Activated effector memory CD4-positive, alpha-beta T cell treated with anti-CD3 and anti-CD28 coated beads, Interleukin-2, amount 50 U/mL, for 16 hours (primary cell): ENCODE results near the gene GM2A.

Experiments
- DNase-seq: peaks from one replicate; pipeline ENCODE4 v3.0.0-alpha.2; 2020

GM2A gene

DNA sequence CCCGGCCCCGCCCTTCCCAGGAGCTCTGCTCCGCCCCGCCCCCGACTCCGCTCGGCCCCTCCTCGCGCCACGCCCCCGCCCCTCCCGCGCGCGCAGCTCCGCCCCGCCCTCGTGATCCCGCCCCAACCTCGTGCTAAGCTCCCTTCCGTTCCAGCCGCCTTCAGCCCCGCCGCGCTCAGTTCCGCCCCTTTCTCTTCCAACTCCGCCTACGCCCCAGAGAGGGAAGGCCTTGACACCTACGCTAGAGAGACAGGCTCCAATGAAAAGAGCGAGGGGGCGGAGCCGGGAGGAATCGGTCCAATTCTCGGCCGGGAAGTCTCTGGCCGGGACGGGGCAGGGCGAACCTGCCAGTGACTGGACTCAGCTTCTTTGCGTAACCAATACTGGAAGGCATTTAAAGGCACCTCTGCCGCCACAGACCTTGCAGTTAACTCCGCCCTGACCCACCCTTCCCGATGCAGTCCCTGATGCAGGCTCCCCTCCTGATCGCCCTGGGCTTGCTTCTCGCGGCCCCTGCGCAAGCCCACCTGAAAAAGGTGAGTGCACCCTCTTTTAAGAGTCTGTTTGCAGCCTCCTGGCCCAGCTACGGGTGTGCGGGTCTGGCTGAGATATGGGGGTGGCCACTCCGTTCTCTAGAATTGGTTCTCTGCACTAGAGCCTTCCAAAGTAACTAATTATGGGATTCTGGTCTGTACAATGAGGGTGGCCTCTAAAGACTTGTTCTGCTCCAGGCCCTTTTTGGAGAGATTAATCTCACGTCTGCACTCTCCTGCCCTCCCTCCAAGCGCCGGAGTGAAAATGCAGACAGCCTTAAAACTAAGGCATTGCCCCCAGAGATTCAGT lies at the start of gene GM2A:
TSS of gene GM2A (plus strand) at position 424 of the 843 bp plus-strand sequence. CDS start at position 456, 32 bp downstream.
- DNase-seq: peak; percentile 99

DNA sequence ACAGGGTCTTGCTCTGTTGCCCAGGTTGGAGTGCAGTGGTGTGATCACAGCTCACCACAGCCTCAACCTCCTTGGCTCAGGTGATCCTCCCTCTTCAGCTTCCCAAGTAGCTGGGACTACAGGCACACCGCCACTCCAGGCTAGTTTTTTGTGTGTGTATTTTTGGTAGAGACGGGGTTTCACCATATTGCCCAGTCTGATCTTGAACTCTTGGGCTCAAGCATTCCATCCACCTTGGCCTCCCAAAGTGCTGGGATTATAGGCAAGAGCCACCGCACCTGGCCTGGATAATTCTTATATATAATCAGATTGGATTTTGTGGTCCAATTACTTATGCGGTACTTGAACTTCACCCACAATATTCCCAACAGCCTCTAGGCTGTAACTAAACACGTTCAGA lies 48.9 kb upstream of the GM2A start:
- DNase-seq: peak; percentile 41

DNA sequence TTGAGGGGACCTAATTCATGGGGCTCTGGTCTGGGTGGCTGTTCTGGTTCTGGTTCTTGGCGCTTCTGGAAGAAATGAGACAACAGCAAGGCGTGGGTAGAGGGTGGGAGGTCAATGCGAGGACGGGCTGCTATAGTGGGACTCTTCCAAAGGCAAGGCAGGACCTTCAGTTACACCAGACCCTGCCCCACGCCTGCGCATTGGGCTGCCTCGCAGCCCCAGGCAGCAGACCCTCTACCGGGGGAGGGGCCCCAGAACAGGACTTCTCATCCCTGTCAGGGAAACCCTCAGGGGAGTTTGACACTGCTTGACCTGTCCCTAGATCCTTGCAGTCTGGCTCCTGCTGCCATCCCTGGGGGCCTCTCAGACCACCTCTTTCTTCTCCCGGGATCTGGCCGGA lies 47.6 kb upstream of the GM2A start:
- peak; percentile 50 for DNase-seq

DNA sequence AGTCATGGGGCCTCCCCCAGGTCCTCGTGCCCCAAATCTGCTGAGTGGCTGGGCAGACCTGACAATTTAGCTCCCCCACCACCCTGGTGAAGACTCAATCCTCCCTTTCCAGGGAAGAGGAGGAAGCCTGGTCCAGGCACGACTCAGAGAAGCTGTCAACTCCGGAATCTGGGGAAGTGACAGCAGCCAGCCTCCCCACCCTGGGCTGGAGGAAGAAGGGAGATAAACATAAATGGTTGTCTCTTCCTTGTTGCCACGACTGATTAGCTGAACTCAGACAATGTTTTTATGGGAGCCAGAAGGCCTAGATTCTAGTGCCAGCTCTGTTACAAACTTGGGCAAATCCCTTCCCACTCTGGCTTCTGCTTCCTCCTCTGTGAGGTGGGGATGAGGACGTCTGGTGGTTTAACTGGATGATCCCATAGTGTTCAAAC lies 44.5 kb upstream of the GM2A start:
- DNase-seq: peak; percentile 47

DNA sequence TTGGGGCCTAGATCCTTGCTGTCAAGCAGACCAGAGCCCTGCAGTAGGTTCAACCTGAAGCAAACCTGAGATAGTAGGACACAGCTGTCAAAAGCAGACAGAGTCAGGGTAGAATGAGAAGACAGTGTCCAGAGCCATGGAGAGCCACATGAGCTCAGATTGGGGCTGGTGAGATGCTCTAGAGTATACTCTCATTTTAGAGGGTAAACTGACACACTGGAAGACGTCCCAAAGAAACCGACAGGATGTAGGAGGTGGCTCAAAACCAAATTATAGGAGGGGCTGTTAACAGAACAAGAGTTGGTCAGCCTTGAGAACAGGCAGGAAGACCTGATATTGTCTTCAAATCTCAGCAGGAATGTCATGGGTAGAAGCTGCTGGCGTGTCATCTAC lies 40.6 kb upstream of the GM2A start:
- DNase-seq: no peak

DNA sequence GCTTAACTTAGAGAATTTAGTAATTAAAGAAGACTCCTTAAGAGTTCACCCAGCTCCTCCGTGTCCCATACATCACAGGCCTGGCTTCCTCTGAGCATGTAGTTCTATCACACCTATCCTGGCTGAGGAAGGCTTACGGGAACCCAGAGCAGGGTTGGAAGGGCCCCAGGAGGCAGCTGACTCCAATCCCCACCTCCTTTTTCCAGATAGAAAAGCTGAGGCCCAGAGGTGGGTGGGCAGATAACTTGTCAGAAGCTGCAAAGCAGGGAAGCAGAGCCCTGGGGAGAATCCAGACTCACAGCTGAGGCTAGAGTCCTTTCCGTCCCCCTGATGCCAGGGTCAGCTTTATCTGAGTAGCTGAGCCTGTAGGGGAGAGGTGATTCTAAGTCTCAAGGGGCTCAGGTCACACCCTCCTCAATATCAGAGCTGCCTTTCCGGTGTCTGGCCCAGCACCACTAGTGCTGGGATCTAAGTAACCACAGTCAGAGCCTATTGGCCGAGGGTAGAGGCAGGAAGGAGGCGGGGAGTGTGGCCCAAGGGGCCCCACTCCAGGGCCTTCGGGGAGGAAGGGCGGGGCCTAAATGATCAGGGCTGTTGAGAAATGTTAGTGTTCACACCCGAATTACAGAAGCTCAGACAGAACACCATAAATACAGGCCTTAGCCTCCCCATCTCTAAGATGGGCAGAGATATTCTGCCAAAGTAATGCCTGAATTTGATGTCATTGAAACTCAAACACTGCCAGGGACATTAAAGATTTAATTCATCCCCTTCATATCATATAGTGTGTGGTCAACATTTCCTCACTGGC lies 39.0 kb upstream of the GM2A start:
- DNase-seq: peak; percentile 93

DNA sequence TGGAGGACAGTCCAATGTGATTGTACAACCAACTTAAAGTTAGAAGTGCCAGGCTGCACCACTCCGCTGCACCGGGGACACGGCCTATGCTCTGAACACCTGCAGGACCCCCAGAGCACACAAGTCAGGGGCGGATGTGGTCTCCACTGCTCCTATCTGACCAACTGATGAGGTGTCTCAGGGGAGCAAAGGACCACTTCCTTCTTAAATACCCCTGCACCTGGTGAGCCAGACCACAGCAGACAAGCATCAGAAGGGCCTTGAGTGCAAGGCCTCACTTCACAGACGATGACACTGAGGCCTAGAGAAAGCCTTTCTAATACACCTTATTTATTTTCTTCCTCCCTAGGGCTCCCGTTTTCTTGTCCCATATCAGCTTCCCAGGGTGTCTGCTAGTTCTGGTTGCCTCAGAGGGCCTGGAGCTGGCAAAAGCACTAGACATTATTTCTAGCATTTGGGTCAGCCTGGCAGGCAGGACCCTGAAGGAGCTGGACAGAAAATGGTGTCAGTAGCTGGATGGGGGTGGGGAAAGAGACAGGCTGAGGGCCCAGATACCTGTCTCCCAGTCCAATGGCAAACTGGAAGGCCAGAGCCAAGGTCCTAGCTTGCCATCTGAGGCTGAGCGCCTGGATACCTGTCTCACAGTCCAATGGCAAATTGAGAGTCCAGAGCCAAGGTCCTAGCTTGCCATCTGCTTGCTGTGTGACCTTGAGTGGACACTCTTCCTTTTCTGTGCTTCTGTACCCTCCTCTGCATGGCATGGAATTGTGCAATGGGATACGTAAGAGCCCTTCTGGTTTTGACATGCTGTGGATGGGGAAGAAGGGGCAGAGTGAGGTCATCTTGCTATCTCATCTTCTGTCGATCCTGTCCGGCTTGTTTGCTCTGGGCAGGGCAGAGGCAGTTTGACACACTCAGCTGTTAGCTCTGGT lies 38.1 kb upstream of the GM2A start:
- DNase-seq: peak; percentile 72

DNA sequence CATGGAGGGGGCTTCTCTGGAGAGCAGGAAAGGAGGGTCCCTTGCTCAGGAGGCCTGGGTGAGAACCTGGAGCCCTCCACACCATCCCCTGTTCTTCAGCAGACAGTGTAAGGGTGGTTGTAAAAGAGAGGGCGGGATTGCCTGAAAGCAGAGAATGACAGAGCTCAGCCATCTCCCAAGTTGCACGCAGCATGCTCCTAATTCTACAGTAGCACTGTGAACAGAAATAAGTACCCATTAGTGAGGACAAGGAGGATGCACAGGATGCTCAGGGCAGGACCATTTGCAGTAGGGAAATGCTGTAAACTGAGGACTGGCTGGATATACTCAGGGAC lies 37.5 kb upstream of the GM2A start:
- no peak for DNase-seq

DNA sequence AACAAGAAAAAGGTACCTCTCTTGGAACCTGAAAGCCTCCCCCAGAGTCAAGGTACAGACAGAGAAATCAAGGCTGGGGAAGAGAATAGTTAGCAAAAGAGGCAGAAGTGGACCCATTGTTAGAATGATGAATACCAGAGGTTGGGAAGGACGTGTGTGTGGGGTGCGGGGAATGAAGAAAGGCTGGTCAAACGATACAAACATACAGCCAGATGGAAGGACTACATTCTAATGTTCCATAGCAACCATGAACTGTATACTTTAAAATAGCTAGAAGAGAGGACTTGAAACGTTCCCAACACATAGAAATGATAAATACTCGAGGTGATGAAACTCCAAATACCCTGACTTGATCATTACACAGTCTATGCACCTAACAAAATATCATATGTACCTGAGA lies 36.2 kb upstream of the GM2A start:
- peak; percentile 8 for DNase-seq

DNA sequence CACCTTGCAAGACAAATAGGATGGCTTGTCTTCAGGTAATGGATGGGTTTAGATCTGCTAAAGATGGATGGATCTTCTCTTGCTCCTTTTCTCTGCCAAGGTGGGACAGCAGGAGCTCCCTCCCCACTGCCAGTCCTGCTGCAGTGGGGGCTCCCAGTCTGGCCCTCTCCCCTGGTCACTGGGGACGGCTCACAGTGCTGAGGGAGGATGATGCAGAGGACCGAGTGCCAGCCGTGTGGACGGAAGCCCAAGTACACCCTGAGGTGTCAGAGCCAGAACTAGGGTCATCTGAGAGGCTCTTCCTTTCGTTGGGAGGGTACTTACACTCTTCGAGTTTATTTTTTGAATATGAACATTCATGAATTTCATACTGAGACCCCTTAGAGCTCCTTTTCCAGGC lies 34.8 kb upstream of the GM2A start:
- peak; percentile 39 for DNase-seq

DNA sequence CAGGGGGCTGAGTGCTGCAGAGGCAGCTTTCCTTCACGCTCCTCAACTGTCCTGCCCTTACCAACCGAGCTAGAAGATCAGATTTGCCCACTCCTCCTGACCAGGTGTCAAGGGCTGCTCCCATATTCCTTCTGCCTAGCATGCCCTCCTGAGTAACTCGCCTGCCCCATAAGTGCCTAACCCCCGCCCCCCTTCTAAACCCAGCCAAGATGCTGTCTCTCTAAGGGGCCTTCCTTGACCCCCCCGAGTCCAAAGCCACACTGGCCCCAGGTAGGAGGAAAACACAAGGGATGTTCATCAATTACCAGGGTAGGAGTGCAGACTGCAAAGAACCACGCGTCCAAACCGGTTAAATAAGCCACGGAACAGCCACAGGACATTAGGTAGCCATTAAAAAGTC lies 33.8 kb upstream of the GM2A start:
- DNase-seq: peak; percentile 46

DNA sequence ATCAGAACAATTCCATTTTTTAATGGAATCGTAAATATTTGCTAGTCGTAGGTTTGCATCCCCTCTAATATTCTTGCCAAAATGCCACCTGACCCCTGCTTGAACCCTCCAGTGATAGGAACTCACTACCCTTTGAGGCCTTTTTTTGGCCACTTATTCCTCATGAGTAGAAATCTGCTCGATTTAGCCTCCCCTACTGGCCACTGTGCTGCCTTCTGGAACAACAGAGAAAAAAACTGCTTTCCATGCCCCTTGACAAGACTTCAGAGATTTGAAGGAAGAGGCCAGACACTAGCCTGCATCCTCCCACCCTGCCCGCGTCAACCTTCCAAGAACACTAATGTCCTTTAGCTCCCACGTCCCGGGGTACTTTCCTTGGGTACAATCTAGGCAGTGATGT lies 33.2 kb upstream of the GM2A start:
- peak; percentile 54 for DNase-seq

DNA sequence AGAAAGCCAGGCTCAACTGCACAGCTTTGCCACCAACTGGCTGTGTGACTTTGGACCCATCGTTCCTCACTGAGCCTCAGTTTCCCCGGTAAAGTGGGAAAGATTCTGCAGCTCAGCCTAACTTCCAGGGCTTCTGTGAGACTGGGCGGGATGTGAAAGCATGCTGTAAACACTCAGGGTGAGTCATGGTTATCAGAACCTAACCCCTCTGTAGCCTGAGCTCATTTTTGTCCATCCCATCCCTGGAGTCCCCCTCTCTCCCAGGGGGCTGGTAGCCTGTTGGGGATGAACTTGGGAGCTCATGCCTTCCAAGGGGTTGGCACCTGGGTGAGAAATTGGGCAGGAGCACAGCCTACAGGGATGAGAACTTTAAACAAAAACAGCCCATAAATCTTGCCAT lies 31.4 kb upstream of the GM2A start:
- peak; percentile 64 for DNase-seq

DNA sequence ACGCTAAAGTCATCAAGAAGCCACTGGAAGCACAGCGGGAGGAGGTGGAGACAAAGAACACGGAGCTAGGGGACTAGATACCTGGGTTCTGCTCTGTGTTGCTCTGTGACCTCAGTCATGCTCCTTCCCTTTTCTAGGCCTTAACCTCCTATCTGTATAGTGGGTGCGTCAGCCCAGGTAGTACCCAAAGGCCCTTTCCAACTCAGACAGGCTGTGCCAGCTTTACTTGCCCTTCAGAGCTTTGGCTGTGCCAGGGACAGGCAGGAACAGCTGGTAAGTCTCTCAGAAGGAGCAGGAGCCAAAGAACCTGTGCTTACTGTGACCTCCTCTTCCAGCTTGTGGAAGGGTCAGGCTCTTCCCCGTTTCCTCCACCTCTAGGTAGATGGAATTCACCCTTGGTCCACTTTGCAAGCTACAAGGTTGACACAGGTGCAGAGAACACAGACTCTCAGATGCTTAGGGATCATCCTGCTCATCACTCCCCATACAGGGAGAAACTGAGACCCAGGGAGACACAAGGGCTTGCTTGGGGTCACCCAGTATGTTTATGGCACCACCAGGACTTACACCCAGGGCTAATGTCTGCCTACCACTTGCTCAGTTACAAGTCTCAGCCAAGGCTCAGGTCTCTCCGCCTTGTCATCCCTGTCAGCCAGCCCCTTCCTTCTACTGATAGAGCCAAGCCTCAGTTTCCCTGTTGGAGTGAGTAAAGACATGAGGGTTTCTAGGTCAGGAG lies 30.8 kb upstream of the GM2A start:
- no peak for DNase-seq

DNA sequence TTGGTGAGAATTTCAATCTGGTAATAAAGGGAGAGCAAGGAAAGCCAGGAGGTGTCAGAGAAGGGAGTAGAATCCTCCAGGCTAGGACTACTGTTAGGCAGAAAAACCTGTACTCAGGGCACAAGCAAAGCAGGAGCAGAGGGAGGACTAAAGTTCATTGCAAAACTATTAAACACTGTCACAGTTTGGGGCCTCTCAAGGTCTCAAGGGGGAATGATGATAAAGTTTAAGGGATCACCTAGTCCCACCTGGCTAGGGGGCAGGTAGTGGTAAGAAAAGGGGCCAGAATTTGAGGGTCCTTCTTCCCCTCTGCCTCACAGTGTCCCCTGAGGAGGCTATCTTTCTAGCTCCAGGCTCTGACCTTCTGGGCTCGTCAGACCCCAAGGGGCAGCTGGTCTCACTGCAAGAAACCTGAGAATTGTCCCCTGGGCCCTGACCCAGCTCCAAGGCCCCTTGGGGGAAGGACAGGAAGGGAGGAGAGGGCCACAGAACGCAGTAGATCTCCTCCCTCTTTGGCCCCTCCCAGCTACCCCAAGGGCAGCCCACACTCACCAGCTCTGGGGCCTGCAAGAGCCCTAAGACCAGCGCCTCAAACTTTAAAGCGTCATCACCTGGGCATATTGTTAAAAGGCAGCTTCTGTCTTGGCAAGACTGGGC lies 30.1 kb upstream of the GM2A start:
- peak; percentile 82 for DNase-seq

DNA sequence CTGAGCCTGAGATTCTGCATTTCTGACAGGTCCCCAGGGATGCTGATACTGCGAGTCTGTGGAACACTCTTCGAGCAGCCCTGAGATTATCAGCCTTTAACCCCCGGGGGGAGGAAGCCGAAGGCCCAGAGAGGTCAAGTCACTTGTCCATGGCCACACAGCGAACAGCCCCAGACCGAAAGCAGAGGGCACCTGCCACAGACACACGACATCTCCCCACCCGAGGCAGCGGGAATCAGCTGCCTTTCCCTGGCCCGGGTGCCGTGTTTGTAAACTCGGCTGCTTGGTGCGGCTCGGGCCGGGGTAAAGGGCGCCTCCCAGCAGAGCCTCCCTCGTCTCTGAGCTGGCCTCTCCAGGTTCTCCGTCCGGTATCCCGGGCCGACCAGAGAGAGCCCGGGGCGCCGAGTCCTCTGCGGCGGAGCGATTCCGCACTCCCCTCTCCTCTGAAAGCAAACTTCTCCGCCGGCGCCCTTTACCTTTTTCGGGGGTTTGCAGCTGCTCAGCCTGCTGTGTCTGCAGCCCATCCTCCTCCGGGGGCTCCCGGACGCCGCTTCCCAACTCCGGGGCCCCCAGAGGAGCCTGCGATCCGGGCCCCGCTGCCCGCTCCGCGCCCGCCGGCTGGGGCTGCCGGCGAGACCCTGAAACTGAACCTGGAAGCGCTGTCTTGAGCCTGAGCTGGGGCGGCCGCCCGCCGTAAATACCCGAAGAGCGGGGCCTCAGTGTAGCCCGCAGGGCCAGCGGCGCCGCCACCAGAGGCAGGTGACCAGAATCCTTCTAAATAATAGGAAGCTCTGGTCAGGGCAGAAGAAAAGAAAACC lies 29.3 kb upstream of the GM2A start, which contains the start of gene CCDC69:
TSS of gene CCDC69 (minus strand) at position 646 of the 818 bp plus-strand sequence. CDS start at position 524, 122 bp downstream.
- peak; percentile 86 for DNase-seq

DNA sequence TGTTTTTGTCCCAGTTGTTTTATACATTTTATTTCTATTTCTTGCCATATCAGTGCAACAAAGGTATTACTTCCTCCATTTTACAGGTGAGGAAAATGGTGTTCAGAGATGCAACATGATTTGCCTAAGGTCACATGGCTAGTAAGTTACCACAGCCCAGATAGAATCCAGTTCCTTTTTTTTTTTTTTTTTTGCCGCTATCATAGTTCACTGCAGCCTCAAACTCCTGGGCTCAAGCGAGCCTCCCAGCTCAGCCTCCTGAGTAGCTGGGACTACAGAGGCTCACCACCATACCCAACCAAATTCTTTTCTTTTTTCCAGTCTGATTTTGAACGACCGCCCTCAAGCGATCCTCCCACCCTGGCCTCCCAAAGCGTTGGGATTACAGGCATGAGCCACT lies 28.6 kb upstream of the GM2A start:
- no peak for DNase-seq

DNA sequence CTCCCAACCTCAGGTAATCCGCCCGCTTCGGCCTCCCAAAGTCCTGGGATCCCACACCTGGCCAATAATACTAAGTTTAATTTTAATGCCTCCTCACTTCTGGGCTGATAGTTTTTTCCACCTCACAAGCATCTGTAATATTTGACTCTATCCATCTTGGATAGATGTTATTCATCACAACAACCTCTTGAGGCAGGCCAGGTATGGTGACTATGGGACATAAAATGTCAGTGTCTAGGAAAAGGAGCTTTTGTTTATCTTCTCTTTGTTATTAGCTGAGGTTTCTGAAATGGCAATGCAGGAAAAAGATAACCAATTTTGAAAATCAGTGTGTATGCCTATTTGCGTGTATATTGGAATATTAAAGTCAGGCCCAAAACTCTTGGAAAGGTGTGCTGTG lies 27.9 kb upstream of the GM2A start:
- no peak for DNase-seq

DNA sequence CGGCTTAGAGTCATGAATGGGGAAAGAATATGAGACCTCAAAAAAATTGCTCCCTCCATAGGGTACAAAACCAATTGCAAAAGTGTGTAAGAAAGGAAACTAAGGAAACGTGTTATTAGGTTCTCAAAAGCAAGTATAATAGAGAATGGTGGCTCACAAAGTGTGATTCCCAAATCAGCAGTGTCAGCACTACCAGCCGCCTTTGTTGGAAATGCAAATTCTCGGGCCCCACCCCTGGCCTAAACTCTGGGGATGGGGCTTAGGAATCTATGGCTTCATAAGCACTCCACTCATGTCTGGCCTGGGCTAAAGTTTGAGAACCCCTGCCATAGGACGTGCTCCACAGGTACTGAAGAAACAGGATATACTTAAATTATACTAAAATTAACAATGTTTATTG lies 27.5 kb upstream of the GM2A start:
- no peak for DNase-seq

DNA sequence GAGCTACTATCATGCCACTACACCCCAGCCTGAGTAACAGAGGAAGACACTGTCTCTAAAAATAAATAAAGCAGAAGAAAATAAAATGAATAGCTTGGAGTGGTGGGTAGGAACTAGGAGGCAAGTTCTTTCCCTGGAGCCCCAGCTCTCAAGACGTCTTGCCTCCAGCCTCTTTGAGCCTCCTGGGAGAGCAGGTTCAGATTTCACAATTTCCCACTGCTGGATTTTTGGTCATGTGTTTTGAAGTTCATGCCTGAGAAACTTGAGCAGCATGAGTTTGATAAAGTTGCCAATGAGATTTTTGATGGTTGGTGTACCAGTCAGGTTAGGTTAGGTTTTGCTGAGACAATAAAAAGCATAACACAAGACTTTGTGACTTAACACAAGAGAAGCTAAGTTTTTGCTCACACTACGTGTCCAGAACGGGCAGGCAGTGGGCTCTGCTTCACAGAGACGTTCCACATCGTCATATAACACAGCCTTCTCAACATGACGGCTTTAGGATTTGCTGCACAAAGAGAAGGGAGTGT lies 25.0 kb upstream of the GM2A start:
- DNase-seq: no peak

DNA sequence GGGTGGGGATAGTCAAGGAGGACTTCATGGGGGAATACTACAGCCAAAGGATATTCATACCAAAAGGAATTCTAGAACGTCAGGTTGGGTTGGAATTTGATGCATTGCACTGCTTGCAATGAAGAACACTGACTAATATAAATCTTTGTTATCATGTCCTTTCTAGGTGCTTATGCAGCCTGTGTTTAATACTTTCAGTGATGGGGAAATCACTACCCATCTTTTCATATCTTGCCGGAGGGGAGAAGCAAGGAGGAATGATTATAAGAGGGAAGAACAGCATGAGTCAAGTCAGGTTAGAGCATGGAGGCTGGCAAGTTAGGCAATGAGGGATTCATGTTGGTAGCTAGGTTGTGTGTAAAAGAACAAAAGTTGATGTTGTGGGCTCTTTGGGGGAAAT lies 24.0 kb upstream of the GM2A start:
- DNase-seq: no peak
